GM12878 (cell line): ENCODE measurements around the gene NEUROD1. TPM values are rescaled to one million over a fixed set of nuclear protein-coding genes. Genes with fewer than 3 reads are reported as not detected.

ENCODE experiments used
- ATAC-seq: fragments of 200-7000 bp; cut with Tn5 transposase; 3 replicates; pipeline ENCODE4 v1.9.1; 2020; ENCODE audit warnings: mild to moderate bottlenecking, moderate library complexity
- BruUV-seq: library from RNA; stranded (reverse); fragments of 400-500 nt; replicated peaks from 2 replicates; lab custom pipeline; 2021; lab: Mats Ljungman, UMichigan
- CTCF ChIA-PET: fragments of 300-600 bp; sonication (Branson Sonifier 250); formaldehyde crosslinking; extraction: SDS; loops from one replicate; lab custom pipeline; 2021; ENCODE audit warnings: inconsistent platforms; lab: Yijun Ruan, JAX
- POLR2A ChIA-PET: fragments of 350-600 bp; formaldehyde crosslinking; extraction: SDS; loops from one replicate; lab custom pipeline; 2021; ENCODE audit warnings: inconsistent platforms; lab: Charles Lee
- RAD21 ChIA-PET: fragments of 300-600 bp; sonication (Branson Sonifier 250); formaldehyde crosslinking; loops from one replicate; lab custom pipeline; 2023; ENCODE audit warnings: antibody characterized with exemption; ENCODE audit not compliant: unreplicated experiment; lab: Charles Lee
- SMC1A ChIA-PET: fragments of 300-600 bp; sonication (Branson Sonifier 250); formaldehyde crosslinking; loops from one replicate; lab custom pipeline; 2023; ENCODE audit not compliant: unreplicated experiment, uncharacterized antibody; lab: Charles Lee
- DNase-seq: peaks from one replicate; pipeline ENCODE4 v3.0.0-alpha.2; 2011; ENCODE audit warnings: low read depth, low spot score
- FAIRE-seq: peaks from 3 replicates; lab custom pipeline; 2011; peaks lifted over from hg19 to GRCh38; lab: Jason Lieb, UNC
- H2AFZ ChIP-seq: 2 replicates; pipeline ENCODE4 v1.6.0; 2011; ENCODE audit warnings: low read depth, low read length, control low read depth; ENCODE audit not compliant: control insufficient read depth
- H3K27ac ChIP-seq: 2 replicates; pipeline ENCODE4 v1.5.1; 2011; ENCODE audit warnings: control low read depth; ENCODE audit not compliant: control insufficient read depth, insufficient read depth
- H3K27me3 ChIP-seq, 2 experiments: replicated peaks in 1 of 2; 2 replicates each; pipeline versions ENCODE4 v1.6.0 to v1.6.1; 2011; ENCODE audit warnings: low read length in 1 of 2; ENCODE audit not compliant: control insufficient read depth in 2 of 2, insufficient read depth in 2 of 2
- H3K36me3 ChIP-seq, 2 experiments: 2 replicates each; pipeline ENCODE4 v1.5.1; 2011; ENCODE audit warnings: low read length in 1 of 2; ENCODE audit not compliant: control insufficient read depth in 2 of 2, insufficient read depth in 2 of 2
- H3K4me1 ChIP-seq: 2 replicates; pipeline ENCODE4 v1.6.1; 2011; ENCODE audit warnings: mild to moderate bottlenecking, low read length, moderate library complexity, mixed read lengths; ENCODE audit not compliant: control insufficient read depth, insufficient read depth
- H3K4me2 ChIP-seq: 2 replicates; pipeline ENCODE4 v1.6.0; 2011; ENCODE audit warnings: control low read depth; ENCODE audit not compliant: control insufficient read depth, insufficient read depth
- H3K4me3 ChIP-seq: fragments of 200-600 bp; sonication (generic); 2 replicates; pipeline ENCODE4 v1.5.1; 2016
- H3K79me2 ChIP-seq: 2 replicates; pipeline ENCODE4 v1.6.0; 2011; ENCODE audit warnings: low read length; ENCODE audit not compliant: control insufficient read depth, insufficient read depth
- H3K9ac ChIP-seq: 2 replicates; pipeline ENCODE4 v1.8.0; 2011; ENCODE audit warnings: low read length, control low read depth, mixed read lengths; ENCODE audit not compliant: control insufficient read depth, insufficient read depth
- H3K9me3 ChIP-seq: replicated peaks from 3 replicates; pipeline ENCODE4 v1.5.1; 2011; ENCODE audit warnings: mild to moderate bottlenecking, low read length; ENCODE audit not compliant: control insufficient read depth, insufficient read depth
- H4K20me1 ChIP-seq: 2 replicates; pipeline ENCODE4 v1.6.0; 2011; ENCODE audit not compliant: control insufficient read depth, insufficient read depth
- ATF7 ChIP-seq: fragments of 450-650 bp; IDR thresholded peaks from 2 replicates; pipeline ENCODE4 v1.6.1; 2016; ENCODE audit warnings: low read depth, mild to moderate bottlenecking
- EGR1 ChIP-seq, 2 experiments: IDR thresholded peaks; 1 replicate in 1 of 2; 2 replicates in 1 of 2; pipeline ENCODE4 v1.6.1; 2011 to 2012; ENCODE audit warnings: low read depth in 2 of 2, low read length in 2 of 2, borderline replicate concordance in 1 of 2, mild to moderate bottlenecking in 1 of 2, moderate library complexity in 1 of 2
- EZH2 ChIP-seq: IDR thresholded peaks from 2 replicates; pipeline ENCODE4 v1.6.1; 2012; ENCODE audit warnings: low read depth, mild to moderate bottlenecking, control low read depth, inconsistent platforms, low read length, borderline replicate concordance; ENCODE audit not compliant: control insufficient read depth
- KDM1A ChIP-seq: fragments of 200-600 bp; sonication (generic); IDR thresholded peaks from 2 replicates; pipeline ENCODE4 v1.6.1; 2016; ENCODE audit warnings: borderline replicate concordance
- MYC ChIP-seq: IDR thresholded peaks from 2 replicates; pipeline ENCODE4 v1.6.1; 2011; ENCODE audit warnings: mild to moderate bottlenecking, low read length, moderate library complexity, inconsistent platforms; ENCODE audit not compliant: insufficient read depth, insufficient replicate concordance, insufficient read length, severe bottlenecking
- PAX5 ChIP-seq: IDR thresholded peaks from 2 replicates; pipeline ENCODE4 v1.6.1; 2011; ENCODE audit warnings: low read depth, low read length, borderline replicate concordance
- RELA ChIP-seq: fragments of 450-650 bp; IDR thresholded peaks from 2 replicates; pipeline ENCODE4 v1.8.0; 2014; ENCODE audit warnings: borderline replicate concordance; ENCODE audit not compliant: partially characterized antibody
- SMC3 ChIP-seq: IDR thresholded peaks from 2 replicates; pipeline ENCODE4 v1.6.1; 2011; ENCODE audit warnings: low read length, improper control_type of control experiment, borderline replicate concordance
- TCF7 ChIP-seq: IDR thresholded peaks from 2 replicates; pipeline ENCODE4 v1.6.1; 2014; ENCODE audit warnings: antibody characterized with exemption, borderline replicate concordance
- WRNIP1 ChIP-seq: IDR thresholded peaks from 2 replicates; pipeline ENCODE4 v1.6.1; 2011; ENCODE audit warnings: low read depth, low read length, improper control_type of control experiment, borderline replicate concordance
- WGBS: methylation state at CpG from one replicate; pipeline ENCODE4 v1.1.6; 2016; ENCODE audit warnings: low lambda C conversion rate; ENCODE audit not compliant: insufficient replicate concordance, insufficient coverage; ENCODE audit errors: missing lambda C conversion rate; 5-methylcytosine and 5-hydroxymethylcytosine counted together
- in situ Hi-C: fragments of 300-500 bp; cut with MboI; formaldehyde crosslinking; loops from 9 replicates; pipeline ENCODE4 v1.14.3; 2018; ENCODE audit warnings: mixed read lengths
- intact Hi-C: fragments of 100-400 bp; cut with micrococcal nuclease; formaldehyde crosslinking; loops from one replicate; pipeline ENCODE4 v1.14.2; 2022; ENCODE audit not compliant: unreplicated experiment
- polyA plus RNA-seq, 11 experiments: library from polyadenylated mRNA; depleted of rRNA in 4 of 11; unstranded in 6 of 11; stranded (reverse) in 5 of 11; fragments of >200 nt; fragmentation: Nextera tagmentation in 4 of 11; fragmentation: Illumina TruSeq in 1 of 11; extraction: Ambion mirVana in 4 of 11; extraction: Trizol in 1 of 11; gene quantifications; 1 replicate in 1 of 11; 2 replicates in 10 of 11; pipeline versions ENCODE4 v1.2.1 to v1.2.3, GENCODE V29; 2011 to 2016; ENCODE audit warnings: inconsistent platforms in 2 of 11, missing spikeins in 2 of 11, low read depth in 1 of 11
- total RNA-seq, 4 experiments: library from RNA; depleted of rRNA in 3 of 4; stranded (reverse); fragments of >200 nt in 3 of 4; fragmentation: Illumina TruSeq in 1 of 4; extraction: Trizol in 1 of 4; gene quantifications; 2 replicates each; pipeline versions ENCODE4 v1.2.1 to v1.2.3, GENCODE V29; 2013 to 2021
- TF ChIP-seq, protein P1 (sequence below): IDR thresholded peaks from 2 replicates; pipeline ENCODE4 v1.6.1; 2012; ENCODE audit warnings: low read depth, low read length, improper control_type of control experiment

The NEUROD1 gene
- total and polyA plus RNA-seq, 10 of the 15 experiments (the other 5 are each of a cell fraction or from before 2014, with no cell fraction given) = not detected

DNA sequence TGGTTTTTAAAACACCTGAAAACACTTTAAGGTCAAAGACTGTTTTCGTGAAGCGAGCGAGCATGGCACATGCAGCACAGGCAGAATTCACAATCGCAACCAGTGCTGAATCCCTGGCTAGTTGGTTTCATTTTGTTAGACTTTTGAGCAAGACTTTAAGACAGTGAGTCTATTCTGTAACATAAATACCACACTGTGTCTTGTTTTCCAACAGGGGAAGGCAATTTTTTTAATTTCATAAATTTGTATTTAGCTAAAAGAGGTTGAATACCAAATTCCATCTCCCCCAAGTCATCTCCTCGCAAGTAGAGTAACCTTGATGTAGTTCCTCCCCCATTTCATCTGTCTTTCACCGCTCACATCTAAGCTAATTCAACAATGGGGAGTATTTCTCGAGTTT is 24.8 kb downstream of the NEUROD1 start (continued):
- TF ChIP-seq ATF7 = no peak
- no peak for TF ChIP-seq RELA
- no peak for TF ChIP-seq SMC3
- no peak for TF ChIP-seq EGR1 (IDR thresholded peaks at IDR 0.05; ENCODE audit: borderline replicate concordance in 1 of 2, low read depth in 2 of 2, low read length in 2 of 2)
- TF ChIP-seq PAX5 = no peak
- no peak for TF ChIP-seq KDM1A
- no peak for TF ChIP-seq WRNIP1
- no peak for TF ChIP-seq TCF7
- TF ChIP-seq, protein P1, sequence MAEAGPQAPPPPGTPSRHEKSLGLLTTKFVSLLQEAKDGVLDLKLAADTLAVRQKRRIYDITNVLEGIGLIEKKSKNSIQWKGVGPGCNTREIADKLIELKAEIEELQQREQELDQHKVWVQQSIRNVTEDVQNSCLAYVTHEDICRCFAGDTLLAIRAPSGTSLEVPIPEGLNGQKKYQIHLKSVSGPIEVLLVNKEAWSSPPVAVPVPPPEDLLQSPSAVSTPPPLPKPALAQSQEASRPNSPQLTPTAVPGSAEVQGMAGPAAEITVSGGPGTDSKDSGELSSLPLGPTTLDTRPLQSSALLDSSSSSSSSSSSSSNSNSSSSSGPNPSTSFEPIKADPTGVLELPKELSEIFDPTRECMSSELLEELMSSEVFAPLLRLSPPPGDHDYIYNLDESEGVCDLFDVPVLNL = no peak

DNA sequence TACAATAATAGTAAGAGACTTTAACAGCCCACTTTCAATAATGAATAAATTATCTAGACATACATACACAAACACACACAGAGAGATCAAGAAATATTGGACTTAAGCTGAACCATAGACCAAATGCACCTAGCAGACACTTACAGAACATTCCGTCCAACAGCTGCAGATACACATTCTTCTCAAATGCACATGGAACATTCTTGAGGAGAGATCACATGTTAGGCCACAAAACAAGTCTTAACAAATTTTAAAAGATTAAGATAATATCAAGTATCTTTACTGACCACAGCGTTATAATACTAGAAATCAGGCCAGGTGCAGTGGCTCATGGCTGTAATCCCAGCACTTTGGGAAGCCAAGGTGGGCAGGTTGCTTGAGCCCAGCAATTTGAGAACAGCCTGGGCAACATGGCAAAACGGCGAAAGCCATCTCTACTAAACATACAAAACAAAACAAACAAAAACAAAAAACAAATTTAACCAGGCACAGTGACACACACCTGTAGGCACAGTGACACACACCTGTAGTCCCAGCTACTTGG is 30.8 kb downstream of the NEUROD1 start:
- BruUV-seq = no TSS peak
- H3K27ac ChIP-seq = no peak overlapping the region
- TF ChIP-seq MYC = no peak
- no peak for TF ChIP-seq EZH2
- ChIA-PET SMC1A (no interaction called here), CTCF (interaction anchor here (2.0 kb wide), 1 partner anchor 66 kb away, joined by 4 read pairs; no protein-coding TSS in a partner anchor), RAD21 (interaction anchor here (1.0 kb wide), 1 partner anchor 66 kb away, joined by 3 read pairs; no protein-coding TSS in a partner anchor), POLR2A (no interaction called here)
- H2AFZ ChIP-seq = no peak overlapping the region
- no peak overlapping the region for H3K9ac ChIP-seq
- H3K27me3 ChIP-seq = no peaks in the 10 kb centered on the region
- H3K36me3 ChIP-seq = no peaks in the 10 kb centered on the region
- H4K20me1 ChIP-seq = no peaks in the 10 kb centered on the region
- 63% methylated on average over 4 of the region's 4 CpGs for WGBS
- no peak for FAIRE-seq
- H3K4me2 ChIP-seq = no peak overlapping the region
- no peak overlapping the region for H3K4me3 ChIP-seq
- H3K79me2 ChIP-seq = no peaks in the 10 kb centered on the region
- intact Hi-C loops = no loop called here
- no peak for DNase-seq
- in situ Hi-C loops = no loop called here
- no peaks in the 10 kb centered on the region for H3K4me1 ChIP-seq
- no peaks in the 10 kb centered on the region for H3K9me3 ChIP-seq
- no peak for ATAC-seq
